Fibroblast of skin of back (primary cell): ENCODE data around the gene TAS2R19.

ENCODE experiments used
- DNase-seq: peaks from one replicate; pipeline ENCODE4 v3.0.0-alpha.2; 2013

The TAS2R19 gene

DNA sequence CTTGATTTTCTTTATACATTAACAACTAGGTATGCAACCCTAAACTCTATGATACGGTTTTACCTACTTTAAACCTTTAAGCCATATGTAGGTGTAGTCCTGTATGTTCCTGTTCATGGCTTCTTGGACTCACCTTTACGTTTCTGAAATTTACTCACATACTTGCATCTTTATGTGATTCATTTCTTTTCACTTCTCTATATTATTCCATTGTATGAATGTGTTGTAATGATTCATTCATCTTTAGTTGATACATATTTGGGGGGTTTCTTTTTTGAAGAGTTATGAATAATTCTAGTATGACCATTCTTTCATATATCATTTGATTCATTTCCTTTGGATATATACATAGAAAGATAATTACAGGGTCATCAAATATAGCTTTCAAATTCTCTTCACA lies 33.3 kb downstream of the TAS2R19 start:
- no peak for DNase-seq

DNA sequence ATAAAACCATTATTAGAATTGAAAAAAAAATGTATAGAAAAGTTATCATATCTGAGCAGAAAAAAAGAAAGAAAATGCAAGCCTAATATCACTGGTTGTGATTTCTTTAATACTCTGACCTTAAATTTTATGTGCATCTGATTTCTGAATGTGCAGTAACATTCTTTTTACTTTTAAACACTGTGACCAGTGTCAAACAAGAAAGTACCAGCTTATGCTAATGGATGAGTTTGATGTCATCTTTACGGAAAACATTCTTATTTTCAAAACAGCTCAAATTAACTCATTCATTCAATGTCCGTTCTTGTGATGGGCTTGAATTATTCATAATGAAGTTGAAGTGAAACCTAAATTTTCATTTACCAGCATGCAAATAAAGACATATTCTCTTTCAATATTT lies 35.6 kb downstream of the TAS2R19 start, which contains the start of gene TAS2R50:
Gene TAS2R50, minus strand, starts transcription at position 101 of the 400 bp plus-strand sequence. Its CDS starts 52 bp downstream, at position 49.
- DNase-seq, result no peak

DNA sequence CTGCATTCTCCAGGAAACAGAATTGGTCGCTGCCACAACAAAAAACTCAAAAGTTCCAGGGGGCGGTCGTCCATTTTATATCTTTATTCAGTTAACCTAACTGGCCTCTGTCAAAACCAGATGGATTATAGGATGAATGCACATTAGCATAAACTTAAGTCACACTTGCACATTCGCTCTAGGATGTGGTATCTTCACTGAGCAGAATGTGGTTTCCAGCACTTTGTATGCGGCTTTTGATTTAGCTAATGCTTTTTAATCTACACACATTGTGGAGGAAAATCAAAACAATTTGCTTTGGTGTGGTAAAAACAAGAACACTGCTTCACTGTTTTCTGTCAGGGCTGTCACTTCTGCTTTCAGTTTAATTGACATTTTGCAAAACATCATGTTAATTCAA lies 40.2 kb downstream of the TAS2R19 start:
- no peak for DNase-seq

DNA sequence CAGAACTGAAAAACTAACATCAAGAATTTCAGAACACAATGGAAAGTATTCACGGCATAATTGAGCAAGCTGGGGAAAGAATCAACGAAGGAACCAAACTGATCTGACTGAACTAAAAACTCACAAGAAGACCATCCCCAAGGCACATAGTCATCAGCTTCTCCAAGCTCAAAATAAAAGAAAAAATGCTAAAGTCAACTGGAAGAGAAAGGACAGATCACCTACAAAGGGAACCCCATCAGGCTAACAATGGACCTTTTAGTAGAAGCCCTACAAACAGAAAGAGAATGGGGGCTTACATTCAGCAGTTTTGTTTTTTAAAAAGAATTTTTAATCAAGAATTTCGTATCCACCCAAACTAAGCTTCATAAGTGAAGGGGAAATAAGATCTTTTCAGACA lies 47.5 kb downstream of the TAS2R19 start:
- DNase-seq, result no peak
